Activated CD4-positive, alpha-beta T cell treated with anti-CD3 and anti-CD28 coated beads, Interleukin-2, Interleukin-4, amounts not matched to agents 100 ng/mL and 50 ng/mL, durations not matched to agents 16 hours and 8 hours (primary cell): ENCODE data around the gene MYO1B.

Experiments used
- DNase-seq: peaks from one replicate; pipeline ENCODE4 v3.0.0-alpha.2; 2020; ENCODE audit warnings: low spot score

MYO1B gene

GRCh38 chr2:191462370-191462769, 217.2 kb downstream of the MYO1B start:
- no peak for DNase-seq

DNA sequence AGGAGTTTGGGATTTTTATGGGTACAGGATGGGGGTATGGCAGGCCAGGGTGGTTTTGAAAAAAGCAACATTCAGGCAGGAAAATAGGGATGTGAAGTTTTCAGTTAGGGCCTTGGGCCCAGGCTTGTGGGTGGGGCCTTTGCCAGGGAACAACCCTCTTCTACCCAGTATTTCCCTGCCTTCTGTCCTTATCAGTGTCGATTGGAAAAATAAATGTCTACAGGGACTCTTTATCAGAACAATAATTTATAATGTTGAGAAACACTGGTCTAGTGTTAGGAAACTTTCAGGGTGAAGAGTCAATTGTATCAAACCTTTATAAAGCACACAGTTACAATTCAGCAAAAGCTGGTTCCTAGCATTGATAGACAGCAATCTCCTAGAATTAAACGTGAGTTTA, 218.6 kb downstream of the MYO1B start:
- DNase-seq, result no peak

DNA sequence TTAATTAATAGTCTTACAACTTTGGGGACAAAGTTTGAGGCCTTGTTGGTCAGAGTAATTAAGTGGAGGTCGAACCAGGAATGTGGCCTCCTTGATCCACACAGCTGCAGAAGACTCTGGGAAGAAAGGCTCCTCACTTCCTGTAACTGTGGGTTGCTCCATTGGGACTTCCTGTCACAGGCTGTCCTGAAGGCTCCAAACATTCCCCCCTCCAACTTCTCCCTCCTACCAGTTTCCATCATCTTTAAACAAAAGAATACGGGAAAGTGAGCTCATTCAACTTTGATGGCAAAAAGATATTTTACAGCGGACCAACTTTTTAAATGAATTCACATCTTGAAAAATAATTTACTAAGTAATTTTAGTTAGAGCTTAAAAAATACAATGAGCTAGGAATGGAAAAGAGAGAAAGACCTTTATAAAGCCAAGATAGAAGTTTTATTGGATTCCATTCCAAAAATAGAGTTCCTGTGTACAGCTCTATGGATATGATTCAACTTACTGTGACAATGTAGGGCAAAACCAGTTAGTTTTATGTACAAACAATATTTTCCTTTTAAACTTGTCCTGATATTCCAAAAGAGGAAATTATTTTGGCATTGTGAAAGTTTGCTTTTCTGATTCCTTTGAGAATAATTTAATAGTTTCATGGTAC, 220.7 kb downstream of the MYO1B start:
- DNase-seq, result no peak

GRCh38 chr2:191467113-191467512, 221.9 kb downstream of the MYO1B start:
- DNase-seq, result no peak

DNA sequence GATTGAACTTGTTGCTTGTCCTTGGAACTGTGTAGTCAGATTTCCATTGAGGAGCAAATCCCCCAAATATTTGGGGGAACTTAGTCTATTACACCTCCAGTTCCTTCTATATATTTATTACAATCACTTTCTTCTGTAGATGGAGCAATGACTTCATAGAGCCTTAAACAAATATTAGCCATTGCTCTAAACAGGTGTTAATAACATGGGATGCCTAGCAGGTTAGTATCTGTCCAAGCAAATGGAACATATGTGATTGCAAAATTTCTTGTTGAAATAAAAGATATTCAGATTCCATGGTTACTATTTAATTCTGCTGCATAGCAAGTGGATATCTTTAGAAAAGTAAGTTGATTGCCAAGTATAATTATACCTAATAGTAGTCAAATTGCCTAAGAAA, 225.1 kb downstream of the MYO1B start:
- no peak for DNase-seq

DNA sequence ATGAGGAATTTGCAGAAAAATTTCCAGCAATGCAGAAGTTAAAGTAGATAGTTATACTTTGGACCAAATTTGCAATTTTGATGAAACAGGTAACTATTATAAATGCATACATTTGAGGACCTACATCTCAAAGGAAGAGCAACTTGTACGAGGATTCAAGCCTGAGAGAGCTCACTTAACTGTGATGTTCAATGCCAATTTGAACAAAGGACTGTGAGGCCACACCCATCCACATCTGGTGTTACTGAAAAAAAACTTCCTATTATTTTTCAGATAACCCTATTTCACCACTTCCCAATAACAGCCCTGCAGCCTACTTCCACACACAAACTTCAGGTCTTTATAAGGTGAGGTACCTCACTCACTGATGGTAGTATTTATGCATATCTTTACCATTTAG, 229.3 kb downstream of the MYO1B start:
- DNase-seq, result no peak
